Astrocyte (in vitro differentiated cells and primary cell): Measurements from ENCODE around the gene ENPP6. TPM values are rescaled to one million over a fixed set of nuclear protein-coding genes. Genes with fewer than 3 reads are reported as not detected.

ENCODE experiments used
- DNase-seq: peaks from one replicate; pipeline ENCODE4 v3.0.0-alpha.2; 2010; ENCODE audit warnings: low read depth
- FAIRE-seq: peaks from 2 replicates; lab custom pipeline; 2011; peaks lifted over from hg19 to GRCh38; lab: Jason Lieb, UNC
- H2AFZ ChIP-seq: 2 replicates; pipeline ENCODE4 v1.6.0; 2012; ENCODE audit warnings: low read depth, low read length, inconsistent platforms
- H3K27ac ChIP-seq: 2 replicates; pipeline ENCODE4 v1.5.1; 2011; ENCODE audit warnings: low read depth, low read length, inconsistent platforms
- H3K27me3 ChIP-seq: 2 replicates; pipeline ENCODE4 v1.6.0; 2011; ENCODE audit warnings: low read length, inconsistent platforms; ENCODE audit not compliant: insufficient read depth
- H3K36me3 ChIP-seq: 2 replicates; pipeline ENCODE4 v1.5.1; 2011; ENCODE audit warnings: low read length, inconsistent platforms; ENCODE audit not compliant: insufficient read depth
- H3K4me1 ChIP-seq: 2 replicates; pipeline ENCODE4 v1.5.1; 2011; ENCODE audit warnings: low read length, inconsistent platforms; ENCODE audit not compliant: insufficient read depth
- H3K4me2 ChIP-seq: 2 replicates; pipeline ENCODE4 v1.6.0; 2012; ENCODE audit warnings: low read length, inconsistent platforms
- H3K4me3 ChIP-seq: 2 replicates; pipeline ENCODE4 v1.5.1; 2011; ENCODE audit warnings: low read depth, mild to moderate bottlenecking, low read length, inconsistent platforms; ENCODE audit not compliant: insufficient read depth
- H3K79me2 ChIP-seq: 2 replicates; pipeline ENCODE4 v1.6.0; 2012; ENCODE audit warnings: mild to moderate bottlenecking, low read length, inconsistent platforms; ENCODE audit not compliant: insufficient read depth
- H3K9ac ChIP-seq: 2 replicates; pipeline ENCODE4 v1.6.0; 2012; ENCODE audit warnings: mild to moderate bottlenecking, low read length, inconsistent platforms
- H3K9me3 ChIP-seq: 2 replicates; pipeline ENCODE4 v1.5.1; 2012; ENCODE audit warnings: low read depth, mild to moderate bottlenecking, low read length, inconsistent platforms; ENCODE audit not compliant: insufficient read depth
- H4K20me1 ChIP-seq: 2 replicates; pipeline ENCODE4 v1.6.0; 2012; ENCODE audit warnings: low read length, inconsistent platforms; ENCODE audit not compliant: insufficient read depth
- H3K27ac Mint-ChIP-seq: one replicate; pipeline ENCODE4 v1.8.0; 2021; ENCODE audit warnings: mild to moderate bottlenecking, mixed read lengths; ENCODE audit not compliant: unreplicated experiment
- H3K27me3 Mint-ChIP-seq: one replicate; pipeline ENCODE4 v1.8.0; 2021; ENCODE audit warnings: low read depth, mixed read lengths; ENCODE audit not compliant: unreplicated experiment
- H3K36me3 Mint-ChIP-seq: one replicate; pipeline ENCODE4 v1.8.0; 2021; ENCODE audit warnings: low read depth, mixed read lengths; ENCODE audit not compliant: unreplicated experiment
- H3K4me1 Mint-ChIP-seq: one replicate; pipeline ENCODE4 v1.8.0; 2021; ENCODE audit warnings: low read depth, mixed read lengths; ENCODE audit not compliant: unreplicated experiment
- H3K4me3 Mint-ChIP-seq: one replicate; pipeline ENCODE4 v1.8.0; 2021; ENCODE audit warnings: mild to moderate bottlenecking, moderate library complexity, mixed read lengths; ENCODE audit not compliant: unreplicated experiment
- H3K9me3 Mint-ChIP-seq: one replicate; pipeline ENCODE4 v1.8.0; 2021; ENCODE audit warnings: mild to moderate bottlenecking, mixed read lengths; ENCODE audit not compliant: unreplicated experiment
- EZH2 ChIP-seq: IDR thresholded peaks from 2 replicates; pipeline ENCODE4 v1.6.1; 2012; ENCODE audit warnings: mild to moderate bottlenecking, low read length, inconsistent platforms; ENCODE audit not compliant: insufficient read depth
- total RNA-seq: library from RNA; stranded (reverse); gene quantifications from 2 replicates; pipeline ENCODE4 v1.2.1, GENCODE V29; 2021
- TF ChIP-seq, protein P1 (sequence below): IDR thresholded peaks from 2 replicates; pipeline ENCODE4 v1.5.1; 2011; ENCODE audit warnings: low read depth, mild to moderate bottlenecking, inconsistent platforms, low read length, moderate library complexity; ENCODE audit not compliant: insufficient read depth

ENPP6 gene
- total RNA-seq, 1 donor from 2014 or later = 0.50 TPM

- Histone ChIP-seq H3K4me2 (no peak overlapping the region), H3K4me3 (no peak overlapping the region), H3K36me3 (no peaks in the 10 kb centered on the region), H3K79me2 (no peaks in the 10 kb centered on the region), H3K9me3 (no peaks in the 10 kb centered on the region), H2AFZ (no peak overlapping the region), H4K20me1 (no peaks in the 10 kb centered on the region), H3K4me1 (no peaks in the 10 kb centered on the region), H3K27ac (no peak overlapping the region), H3K27me3 (peaks cover 5% of the 10 kb centered on the region), H3K9ac (no peak overlapping the region)
- no peak for DNase-seq
- Mint-ChIP-seq H3K4me3 (no peak overlapping the region), H3K9me3 (peaks cover 3% of the 10 kb centered on the region), H3K36me3 (no peaks in the 10 kb centered on the region), H3K4me1 (peaks cover 17% of the 10 kb centered on the region), H3K27ac (no peak overlapping the region), H3K27me3 (peaks cover 21% of the 10 kb centered on the region)
- FAIRE-seq = no peak
- TF ChIP-seq, protein P1, sequence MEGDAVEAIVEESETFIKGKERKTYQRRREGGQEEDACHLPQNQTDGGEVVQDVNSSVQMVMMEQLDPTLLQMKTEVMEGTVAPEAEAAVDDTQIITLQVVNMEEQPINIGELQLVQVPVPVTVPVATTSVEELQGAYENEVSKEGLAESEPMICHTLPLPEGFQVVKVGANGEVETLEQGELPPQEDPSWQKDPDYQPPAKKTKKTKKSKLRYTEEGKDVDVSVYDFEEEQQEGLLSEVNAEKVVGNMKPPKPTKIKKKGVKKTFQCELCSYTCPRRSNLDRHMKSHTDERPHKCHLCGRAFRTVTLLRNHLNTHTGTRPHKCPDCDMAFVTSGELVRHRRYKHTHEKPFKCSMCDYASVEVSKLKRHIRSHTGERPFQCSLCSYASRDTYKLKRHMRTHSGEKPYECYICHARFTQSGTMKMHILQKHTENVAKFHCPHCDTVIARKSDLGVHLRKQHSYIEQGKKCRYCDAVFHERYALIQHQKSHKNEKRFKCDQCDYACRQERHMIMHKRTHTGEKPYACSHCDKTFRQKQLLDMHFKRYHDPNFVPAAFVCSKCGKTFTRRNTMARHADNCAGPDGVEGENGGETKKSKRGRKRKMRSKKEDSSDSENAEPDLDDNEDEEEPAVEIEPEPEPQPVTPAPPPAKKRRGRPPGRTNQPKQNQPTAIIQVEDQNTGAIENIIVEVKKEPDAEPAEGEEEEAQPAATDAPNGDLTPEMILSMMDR = no peak
- no peak for TF ChIP-seq EZH2
Measured at GRCh38 chr4:184162596-184162995, 55.1 kb downstream of the ENPP6 start.

GRCh38 chr4:184157322-184157721, 60.4 kb downstream of the ENPP6 start:
- peaks cover 9% of the 10 kb centered on the region for H3K9me3 Mint-ChIP-seq
- Histone ChIP-seq H3K27ac (no peak overlapping the region), H3K4me3 (no peak overlapping the region), H3K4me1 (no peaks in the 10 kb centered on the region), H3K36me3 (no peaks in the 10 kb centered on the region), H3K4me2 (no peak overlapping the region), H3K9ac (no peak overlapping the region), H3K9me3 (no peaks in the 10 kb centered on the region), H3K27me3 (no peaks in the 10 kb centered on the region), H4K20me1 (no peaks in the 10 kb centered on the region), H2AFZ (no peak overlapping the region), H3K79me2 (no peaks in the 10 kb centered on the region)
- peak overlapping the region; percentile 3 for H3K4me3 Mint-ChIP-seq
- H3K4me1 Mint-ChIP-seq = peaks cover 23% of the 10 kb centered on the region
- FAIRE-seq (no peak), DNase-seq (no peak)
- peaks cover 22% of the 10 kb centered on the region for H3K27me3 Mint-ChIP-seq
- TF ChIP-seq, protein P1 = no peak
- no peak for TF ChIP-seq EZH2
- H3K27ac Mint-ChIP-seq = peak overlapping the region; percentile 81
- no peaks in the 10 kb centered on the region for H3K36me3 Mint-ChIP-seq

- Mint-ChIP-seq H3K27ac (peak overlapping the region; percentile 85), H3K27me3 (peaks cover 21% of the 10 kb centered on the region), H3K4me3 (no peak overlapping the region), H3K36me3 (no peaks in the 10 kb centered on the region), H3K4me1 (peaks cover 23% of the 10 kb centered on the region), H3K9me3 (peaks cover 6% of the 10 kb centered on the region)
- no peak for DNase-seq
- no peak overlapping the region for H3K4me2 ChIP-seq
- H3K27me3 ChIP-seq = no peaks in the 10 kb centered on the region
- no peak overlapping the region for H3K27ac ChIP-seq
- TF ChIP-seq, protein P1 = no peak
- TF ChIP-seq EZH2 = no peak
- no peak for FAIRE-seq
- no peaks in the 10 kb centered on the region for H3K79me2 ChIP-seq
- no peaks in the 10 kb centered on the region for H4K20me1 ChIP-seq
- no peak overlapping the region for H3K9ac ChIP-seq
- H2AFZ ChIP-seq = no peak overlapping the region
- no peaks in the 10 kb centered on the region for H3K4me1 ChIP-seq
- no peaks in the 10 kb centered on the region for H3K36me3 ChIP-seq
- H3K4me3 ChIP-seq = no peak overlapping the region
- H3K9me3 ChIP-seq = no peaks in the 10 kb centered on the region
Measured at GRCh38 chr4:184156163-184156920, 61.3 kb downstream of the ENPP6 start.
